OCI-LY3 (cell line): ENCODE measurements around the gene ZNF598.
A peak's percentile ranks its signal among the peaks of the same experiment; 100 is the strongest.

Experiments
- H2AFZ ChIP-seq: fragments of 200-600, 300-600 bp; shearing (Covaris generic); 2 replicates; pipeline ENCODE4 v1.6.0; 2014; ENCODE audit warnings: antibody characterized with exemption, low read depth, low read length
- H3K27ac ChIP-seq: fragments of 200-600, 300-600 bp; sonication (generic); 2 replicates; pipeline ENCODE4 v1.5.1; 2014; ENCODE audit warnings: mild to moderate bottlenecking, low read length, moderate library complexity, mixed read lengths
- H3K27me3 ChIP-seq: fragments of 200-600, 300-600 bp; sonication (generic); 2 replicates; pipeline ENCODE4 v1.6.1; 2014; ENCODE audit warnings: low read depth, low read length, mixed read lengths
- H3K36me3 ChIP-seq: fragments of 200-600, 300-600 bp; sonication (generic); replicated peaks from 2 replicates; pipeline ENCODE3; 2014; ENCODE audit warnings: low read depth, low read length, mixed read lengths
- H3K4me1 ChIP-seq: fragments of 300-600, 200-600 bp; sonication (generic); 2 replicates; pipeline ENCODE4 v1.6.1; 2014; ENCODE audit warnings: low read length, mixed read lengths
- H3K4me2 ChIP-seq: fragments of 200-600, 300-600 bp; sonication (generic); 2 replicates; pipeline ENCODE4 v1.6.1; 2014; ENCODE audit warnings: low read length, mixed read lengths
- H3K4me3 ChIP-seq: fragments of 300-600, 200-600 bp; sonication (generic); 2 replicates; pipeline ENCODE4 v1.5.1; 2014; ENCODE audit warnings: antibody characterized with exemption, mild to moderate bottlenecking, low read length, moderate library complexity
- H3K79me2 ChIP-seq: fragments of 300-600, 200-600 bp; shearing (Covaris generic); 2 replicates; pipeline ENCODE4 v1.6.1; 2014; ENCODE audit warnings: mild to moderate bottlenecking, low read length, mixed read lengths
- H3K9ac ChIP-seq: fragments of 300-600, 200-600 bp; shearing (Covaris generic); 2 replicates; pipeline ENCODE4 v1.6.0; 2014; ENCODE audit warnings: mild to moderate bottlenecking, low read length, moderate library complexity
- H3K9me3 ChIP-seq: fragments of 200-600, 300-600 bp; shearing (Covaris generic); 2 replicates; pipeline ENCODE4 v1.6.1; 2014; ENCODE audit warnings: low read length, mixed read lengths; ENCODE audit not compliant: insufficient read depth
- H4K20me1 ChIP-seq: fragments of 200-600, 300-600 bp; sonication (generic); 2 replicates; pipeline ENCODE4 v1.6.1; 2016; ENCODE audit warnings: low read length, mixed read lengths; ENCODE audit not compliant: insufficient read depth
- EZH2phosphoT487 ChIP-seq: fragments of 200-600 bp; shearing (Covaris generic); IDR thresholded peaks from 2 replicates; pipeline ENCODE4 v1.6.1; 2018; ENCODE audit warnings: antibody characterized with exemption, mixed run types, low read depth
- TF ChIP-seq, protein P1 (sequence below): fragments of 200-600, 300-600 bp; sonication (generic); IDR thresholded peaks from 2 replicates; pipeline ENCODE4 v1.5.1; 2014; ENCODE audit warnings: antibody characterized with exemption, low read length, low read depth

ZNF598 gene

DNA sequence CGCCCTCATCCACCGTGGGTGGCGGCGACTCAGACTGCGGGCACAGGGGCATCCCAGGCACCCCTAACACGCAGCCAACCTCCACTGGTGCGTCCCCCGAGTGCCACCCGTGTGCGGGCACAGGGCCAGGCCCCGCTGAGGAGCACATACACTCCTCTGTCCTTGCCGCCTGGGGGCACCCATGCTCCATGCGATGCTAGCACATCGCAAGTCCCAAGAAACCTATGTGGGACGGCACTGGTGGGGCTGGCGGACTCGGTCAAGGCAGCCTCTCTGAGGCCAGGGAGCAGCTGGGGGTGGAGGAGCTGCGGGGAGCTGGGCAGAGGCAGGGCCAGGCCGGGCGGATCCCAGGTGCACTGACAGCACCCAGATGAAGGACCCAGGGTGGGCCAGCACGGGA lies 4.0 kb downstream of the ZNF598 start:
- peaks cover 78% of the 10 kb centered on the region for H3K79me2 ChIP-seq
- TF ChIP-seq EZH2phosphoT487 = no peak
- TF ChIP-seq, protein P1, sequence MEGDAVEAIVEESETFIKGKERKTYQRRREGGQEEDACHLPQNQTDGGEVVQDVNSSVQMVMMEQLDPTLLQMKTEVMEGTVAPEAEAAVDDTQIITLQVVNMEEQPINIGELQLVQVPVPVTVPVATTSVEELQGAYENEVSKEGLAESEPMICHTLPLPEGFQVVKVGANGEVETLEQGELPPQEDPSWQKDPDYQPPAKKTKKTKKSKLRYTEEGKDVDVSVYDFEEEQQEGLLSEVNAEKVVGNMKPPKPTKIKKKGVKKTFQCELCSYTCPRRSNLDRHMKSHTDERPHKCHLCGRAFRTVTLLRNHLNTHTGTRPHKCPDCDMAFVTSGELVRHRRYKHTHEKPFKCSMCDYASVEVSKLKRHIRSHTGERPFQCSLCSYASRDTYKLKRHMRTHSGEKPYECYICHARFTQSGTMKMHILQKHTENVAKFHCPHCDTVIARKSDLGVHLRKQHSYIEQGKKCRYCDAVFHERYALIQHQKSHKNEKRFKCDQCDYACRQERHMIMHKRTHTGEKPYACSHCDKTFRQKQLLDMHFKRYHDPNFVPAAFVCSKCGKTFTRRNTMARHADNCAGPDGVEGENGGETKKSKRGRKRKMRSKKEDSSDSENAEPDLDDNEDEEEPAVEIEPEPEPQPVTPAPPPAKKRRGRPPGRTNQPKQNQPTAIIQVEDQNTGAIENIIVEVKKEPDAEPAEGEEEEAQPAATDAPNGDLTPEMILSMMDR = peak; percentile 20
- H3K36me3 ChIP-seq = peaks cover 39% of the 10 kb centered on the region
- no peak overlapping the region for H3K4me2 ChIP-seq
- no peak overlapping the region for H3K4me3 ChIP-seq
- no peak overlapping the region for H2AFZ ChIP-seq
- no peaks in the 10 kb centered on the region for H3K27me3 ChIP-seq
- H3K4me1 ChIP-seq = peaks cover 26% of the 10 kb centered on the region
- H3K9ac ChIP-seq = no peak overlapping the region
- H3K9me3 ChIP-seq = no peaks in the 10 kb centered on the region
- H3K27ac ChIP-seq = no peak overlapping the region
- peaks cover 60% of the 10 kb centered on the region for H4K20me1 ChIP-seq

- H3K27me3 ChIP-seq = no peaks in the 10 kb centered on the region
- no peak overlapping the region for H3K4me2 ChIP-seq
- peaks cover 71% of the 10 kb centered on the region for H3K79me2 ChIP-seq
- H2AFZ ChIP-seq = no peak overlapping the region
- no peak overlapping the region for H3K4me3 ChIP-seq
- H3K36me3 ChIP-seq = peaks cover 39% of the 10 kb centered on the region
- H3K9ac ChIP-seq = no peak overlapping the region
- H3K9me3 ChIP-seq = no peaks in the 10 kb centered on the region
- TF ChIP-seq, protein P1 = no peak
- no peak for TF ChIP-seq EZH2phosphoT487
- H3K27ac ChIP-seq = no peak overlapping the region
- H4K20me1 ChIP-seq = peaks cover 60% of the 10 kb centered on the region
- H3K4me1 ChIP-seq = peaks cover 22% of the 10 kb centered on the region
These were observed 4.7 kb downstream of the ZNF598 start for GRCh38 chr16:2004795-2005517.

GRCh38 chr16:2003827-2004641 lies 5.6 kb downstream of the ZNF598 start:
- H3K9me3 ChIP-seq = no peaks in the 10 kb centered on the region
- no peak overlapping the region for H2AFZ ChIP-seq
- peaks cover 63% of the 10 kb centered on the region for H3K79me2 ChIP-seq
- H3K4me3 ChIP-seq = no peak overlapping the region
- H3K36me3 ChIP-seq = peaks cover 42% of the 10 kb centered on the region
- peaks cover 60% of the 10 kb centered on the region for H4K20me1 ChIP-seq
- H3K9ac ChIP-seq = no peak overlapping the region
- H3K4me2 ChIP-seq = peak overlapping the region; percentile 46
- H3K27me3 ChIP-seq = no peaks in the 10 kb centered on the region
- H3K27ac ChIP-seq = no peak overlapping the region
- TF ChIP-seq EZH2phosphoT487 = no peak
- TF ChIP-seq, protein P1 = peak; percentile 87
- peaks cover 22% of the 10 kb centered on the region for H3K4me1 ChIP-seq

- TF ChIP-seq, protein P1 = no peak
- no peak for TF ChIP-seq EZH2phosphoT487
- Histone ChIP-seq H3K4me1 (peaks cover 19% of the 10 kb centered on the region), H3K36me3 (peaks cover 43% of the 10 kb centered on the region)
These were observed 6.3 kb downstream of the ZNF598 start for GRCh38 chr16:2003231-2003826.

More at GRCh38 chr16:2003231-2003826, 6.3 kb downstream of the ZNF598 start:
- Histone ChIP-seq H4K20me1 (peaks cover 53% of the 10 kb centered on the region), H3K9me3 (no peaks in the 10 kb centered on the region), H3K27me3 (no peaks in the 10 kb centered on the region), H3K9ac (no peak overlapping the region), H3K4me2 (no peak overlapping the region), H2AFZ (no peak overlapping the region), H3K79me2 (peaks cover 56% of the 10 kb centered on the region), H3K4me3 (no peak overlapping the region), H3K27ac (no peak overlapping the region)
